Lower leg skin (tissue), 4 donors: Measurements from ENCODE around the gene PRDM16. TPM values are rescaled to one million over a fixed set of nuclear protein-coding genes. Genes with fewer than 3 reads are reported as not detected.

Source experiments
- DNase-seq, 2 donors: peaks; one replicate each; pipeline ENCODE4 v3.0.0-alpha.2; 2019; ENCODE audit warnings: low spot score in 2 of 2
- H3K4me3 ChIP-seq: fragments of 200-600 bp; sonication (generic); 2 replicates; pipeline ENCODE4 v1.5.1; 2017; ENCODE audit warnings: mild to moderate bottlenecking, low read depth; ENCODE audit not compliant: poor library complexity, severe bottlenecking
- POLR2A ChIP-seq, 2 donors: fragments of 450-650 bp; IDR thresholded peaks; one replicate each; pipeline ENCODE4 v1.6.1; 2016 to 2017; ENCODE audit warnings: antibody characterized with exemption in 2 of 2, mild to moderate bottlenecking in 1 of 2, moderate library complexity in 1 of 2
- WGBS, 2 donors: methylation state at CpG; one replicate each; pipeline ENCODE4 v1.1.5; 2018; 5-methylcytosine and 5-hydroxymethylcytosine counted together
- intact Hi-C: fragments of 100-400 bp; cut with DNase I; formaldehyde crosslinking; loops from one replicate; pipeline ENCODE4 v1.15.0; 2023; ENCODE audit warnings: low total_unique reads
- total RNA-seq, 4 donors: library from RNA; depleted of rRNA; stranded (reverse); fragments of >200 nt; gene quantifications; one replicate each; pipeline ENCODE4 v1.1.0, GENCODE V29; 2016
- TF ChIP-seq, protein P1 (sequence below), 3 donors: fragments of 450-650 bp; IDR thresholded peaks; one replicate each; pipeline ENCODE4 v1.5.1; 2016; ENCODE audit warnings: antibody characterized with exemption in 3 of 3, mild to moderate bottlenecking in 3 of 3, moderate library complexity in 2 of 3

PRDM16 gene
- total RNA-seq, 4 donors from 2014 or later, result 0.08 to 0.91 (median 0.56) TPM; not detected in 1

DNA sequence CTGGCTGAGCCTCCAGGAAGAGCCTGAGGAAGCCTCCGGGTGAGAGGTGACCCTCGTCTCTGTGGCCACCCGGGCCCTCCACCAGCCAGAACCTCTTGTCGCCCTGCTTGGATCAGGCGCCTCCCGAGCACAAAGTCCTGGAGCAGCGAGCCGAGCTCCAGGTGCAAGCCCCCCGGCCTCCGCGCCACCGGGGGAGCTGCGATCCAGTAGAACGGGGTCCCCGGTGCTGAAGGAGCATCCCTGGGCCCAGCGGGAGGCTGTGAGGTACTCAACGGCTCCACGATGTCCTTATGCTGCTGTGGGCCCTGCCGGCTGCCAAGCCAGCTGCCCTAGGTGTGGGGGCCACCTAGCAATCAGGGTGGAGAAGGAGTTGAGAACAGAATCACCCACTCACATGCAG lies 102.8 kb downstream of the PRDM16 start:
- TF ChIP-seq, protein P1, sequence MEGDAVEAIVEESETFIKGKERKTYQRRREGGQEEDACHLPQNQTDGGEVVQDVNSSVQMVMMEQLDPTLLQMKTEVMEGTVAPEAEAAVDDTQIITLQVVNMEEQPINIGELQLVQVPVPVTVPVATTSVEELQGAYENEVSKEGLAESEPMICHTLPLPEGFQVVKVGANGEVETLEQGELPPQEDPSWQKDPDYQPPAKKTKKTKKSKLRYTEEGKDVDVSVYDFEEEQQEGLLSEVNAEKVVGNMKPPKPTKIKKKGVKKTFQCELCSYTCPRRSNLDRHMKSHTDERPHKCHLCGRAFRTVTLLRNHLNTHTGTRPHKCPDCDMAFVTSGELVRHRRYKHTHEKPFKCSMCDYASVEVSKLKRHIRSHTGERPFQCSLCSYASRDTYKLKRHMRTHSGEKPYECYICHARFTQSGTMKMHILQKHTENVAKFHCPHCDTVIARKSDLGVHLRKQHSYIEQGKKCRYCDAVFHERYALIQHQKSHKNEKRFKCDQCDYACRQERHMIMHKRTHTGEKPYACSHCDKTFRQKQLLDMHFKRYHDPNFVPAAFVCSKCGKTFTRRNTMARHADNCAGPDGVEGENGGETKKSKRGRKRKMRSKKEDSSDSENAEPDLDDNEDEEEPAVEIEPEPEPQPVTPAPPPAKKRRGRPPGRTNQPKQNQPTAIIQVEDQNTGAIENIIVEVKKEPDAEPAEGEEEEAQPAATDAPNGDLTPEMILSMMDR (IDR thresholded peaks at IDR 0.05), result no peak
- TF ChIP-seq POLR2A (IDR thresholded peaks at IDR 0.05), result no peak
- DNase-seq, result no peak
- intact Hi-C loops, result no loop called here
- 89 to 96% methylated on average over 9 to 19 of the region's 19 CpGs for WGBS, 2 donors
- no peak overlapping the region for H3K4me3 ChIP-seq

- DNase-seq, result no peak
- 71 to 75% methylated on average over 33 to 34 of the region's 34 CpGs for WGBS, 2 donors
- no peak overlapping the region for H3K4me3 ChIP-seq
- intact Hi-C loops, result no loop called here
- TF ChIP-seq, protein P1 (IDR thresholded peaks at IDR 0.05), result no peak
- TF ChIP-seq POLR2A (IDR thresholded peaks at IDR 0.05), result no peak
Observed at GRCh38 chr1:3172431-3173380, 103.7 kb downstream of the PRDM16 start.

DNA sequence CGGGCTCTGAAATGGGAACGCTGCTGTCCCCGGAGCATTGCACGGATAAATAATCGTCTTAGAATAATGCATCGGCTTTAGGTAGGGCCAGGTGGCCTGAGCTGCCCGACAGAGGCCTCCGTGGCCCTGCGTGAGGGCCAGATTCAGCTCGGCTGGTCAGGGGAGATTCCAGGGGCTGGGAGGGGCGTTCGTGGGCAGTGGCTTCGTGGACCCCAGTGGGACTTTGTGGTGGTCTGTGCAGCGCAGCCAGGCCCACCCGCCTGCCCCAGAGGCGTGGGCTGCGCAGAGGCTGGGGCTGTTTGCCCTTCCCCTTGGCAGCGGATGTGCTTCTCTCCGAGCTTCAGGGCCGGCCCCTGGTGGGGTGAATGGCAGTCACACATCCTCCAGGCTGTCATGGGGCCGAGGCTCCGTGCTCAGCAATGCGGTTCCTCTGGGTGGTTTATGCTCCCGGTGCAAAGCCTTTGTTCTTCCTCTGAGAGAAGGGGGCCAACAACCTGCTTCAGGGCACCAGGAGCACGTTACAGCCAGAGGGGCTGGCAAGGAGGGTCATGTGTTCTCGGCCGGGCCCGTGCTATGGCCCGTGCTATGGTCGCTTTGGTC lies 104.5 kb downstream of the PRDM16 start:
- TF ChIP-seq, protein P1 (IDR thresholded peaks at IDR 0.05), result no peak
- no peak for TF ChIP-seq POLR2A (IDR thresholded peaks at IDR 0.05)
- intact Hi-C loops, result no loop called here
- H3K4me3 ChIP-seq, result no peak overlapping the region
- DNase-seq, result no peak
- WGBS, 2 donors, result 80 to 91% methylated on average over 27 to 30 of the region's 30 CpGs

GRCh38 chr1:3174487-3175247 lies 105.7 kb downstream of the PRDM16 start:
- intact Hi-C loops, result no loop called here
- WGBS, 2 donors, result 29 to 46% methylated on average over 22 of the region's 22 CpGs
- no peak overlapping the region for H3K4me3 ChIP-seq
- DNase-seq, result peak in 1 of 2 donors; percentile 60
- TF ChIP-seq POLR2A (IDR thresholded peaks at IDR 0.05), result no peak
- TF ChIP-seq, protein P1 (IDR thresholded peaks at IDR 0.05), result no peak

GRCh38 chr1:3175486-3175885 lies 106.5 kb downstream of the PRDM16 start:
- 85 to 91% methylated on average over 8 of the region's 8 CpGs for WGBS, 2 donors
- H3K4me3 ChIP-seq, result no peak overlapping the region
- intact Hi-C loops, result no loop called here
- TF ChIP-seq, protein P1 (IDR thresholded peaks at IDR 0.05), result no peak
- TF ChIP-seq POLR2A (IDR thresholded peaks at IDR 0.05), result no peak
- no peak for DNase-seq
